Right hindlimb (tissue), 1 donor: Measurements from ENCODE around the gene HSF2BP.
"Not testable (repeated sequence)": the region's sequence is repeated elsewhere in the genome, so short reads cannot be mapped to it uniquely, and the experiment has no call there.

ENCODE experiments used
- DNase-seq: peaks from one replicate; pipeline ENCODE4 v3.0.0-alpha.2; 2018

HSF2BP gene

GRCh38 chr21:43513023-43513422 lies 146.3 kb downstream of the HSF2BP start:
- DNase-seq, result not testable (repeated sequence)

- not testable (repeated sequence) for DNase-seq
These were observed 148.1 kb downstream of the HSF2BP start for GRCh38 chr21:43511209-43511608.

GRCh38 chr21:43510669-43511068 lies 148.6 kb downstream of the HSF2BP start:
- not testable (repeated sequence) for DNase-seq

- DNase-seq, result not testable (repeated sequence)
These were observed 155.4 kb downstream of the HSF2BP start for GRCh38 chr21:43503892-43504291.

GRCh38 chr21:43503075-43503750 lies 156.1 kb downstream of the HSF2BP start:
- DNase-seq, result not testable (repeated sequence)

- not testable (repeated sequence) for DNase-seq
These were observed 156.7 kb downstream of the HSF2BP start for GRCh38 chr21:43502407-43503071.

GRCh38 chr21:43498924-43499323 lies 160.4 kb downstream of the HSF2BP start:
- DNase-seq, result not testable (repeated sequence)

- DNase-seq, result not testable (repeated sequence)
These were observed 161.2 kb downstream of the HSF2BP start for GRCh38 chr21:43498065-43498464.

- DNase-seq, result not testable (repeated sequence)
These were observed 164.8 kb downstream of the HSF2BP start for GRCh38 chr21:43494279-43495012.

GRCh38 chr21:43493471-43493870 lies 165.8 kb downstream of the HSF2BP start:
- DNase-seq, result not testable (repeated sequence)

- DNase-seq, result not testable (repeated sequence)
These were observed 171.1 kb downstream of the HSF2BP start for GRCh38 chr21:43488235-43488634.

- not testable (repeated sequence) for DNase-seq
These were observed 173.2 kb downstream of the HSF2BP start for GRCh38 chr21:43486051-43486450.

GRCh38 chr21:43485016-43485415 lies 174.3 kb downstream of the HSF2BP start:
- not testable (repeated sequence) for DNase-seq

- not testable (repeated sequence) for DNase-seq
These were observed 180.1 kb downstream of the HSF2BP start for GRCh38 chr21:43479197-43479596.
